Fibroblast of the conjunctiva (primary cell): ENCODE measurements around the gene AKT3.

ENCODE experiments used
- DNase-seq: peaks from one replicate; pipeline ENCODE4 v3.0.0-alpha.2; 2010; ENCODE audit warnings: low read depth

The AKT3 gene

DNA sequence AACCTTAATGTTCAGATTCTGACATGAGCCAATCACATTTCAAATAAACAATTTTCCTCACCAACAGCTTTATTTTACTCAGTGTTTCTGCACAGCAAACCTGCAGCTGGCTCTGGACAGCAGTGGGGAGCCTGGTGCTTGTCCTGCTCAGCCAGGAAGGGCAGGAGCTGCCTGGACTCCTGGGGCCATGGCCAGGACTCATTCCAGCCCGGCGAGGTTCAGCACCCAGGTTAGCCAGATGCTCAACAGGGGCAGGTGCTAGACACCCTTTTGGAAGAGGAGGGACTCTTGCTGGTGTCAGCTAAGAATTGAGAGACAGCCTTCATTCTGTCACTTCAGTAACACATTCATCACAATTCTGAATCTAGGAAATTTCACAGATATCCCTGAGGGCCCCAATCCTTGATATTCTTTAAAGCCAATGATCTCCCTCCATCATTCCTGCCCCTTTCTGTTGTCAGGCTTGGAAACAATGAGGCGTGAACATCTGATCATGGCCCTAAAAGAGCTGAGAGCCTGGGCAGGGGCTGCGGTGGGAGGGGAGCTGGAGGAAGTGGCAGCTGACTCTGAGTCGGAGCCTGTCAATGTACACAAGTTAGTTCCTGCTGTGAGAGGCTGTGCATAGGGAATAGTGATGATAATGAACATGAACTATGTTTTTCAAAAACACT is 342.9 kb downstream of the AKT3 start:
- no peak for DNase-seq

DNA sequence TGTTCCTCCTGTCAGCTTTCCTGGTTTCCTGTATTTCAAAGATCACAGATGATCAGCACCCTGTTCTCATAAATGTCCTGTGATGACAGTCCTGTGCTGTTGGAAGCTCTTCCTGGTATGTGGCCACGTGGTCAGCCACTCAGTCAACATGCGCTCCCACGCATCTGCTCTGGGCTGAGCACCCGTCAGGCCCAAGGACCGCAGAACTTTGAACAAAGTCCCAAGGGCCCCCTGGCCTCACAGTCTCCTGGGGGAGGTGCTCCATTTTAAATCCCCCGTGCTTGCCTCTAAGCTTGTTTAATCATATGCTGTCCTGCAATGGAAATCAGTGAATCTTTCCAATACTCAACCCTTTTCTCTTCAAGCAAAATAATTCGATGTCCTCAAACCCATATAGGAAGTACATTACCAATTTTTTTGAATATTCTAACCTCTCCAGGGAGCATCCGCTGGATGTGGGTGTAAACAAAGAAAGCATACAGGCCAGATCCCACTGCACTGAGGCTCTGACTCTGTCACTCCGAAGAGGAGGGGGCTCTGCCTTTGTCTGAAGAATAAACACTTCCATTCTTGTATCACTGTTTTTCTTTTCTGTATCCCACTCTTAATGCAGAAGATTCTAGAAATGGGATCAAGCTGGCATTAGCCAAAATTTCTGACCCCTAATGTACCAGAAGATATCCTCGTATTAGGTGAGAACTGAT is 343.9 kb downstream of the AKT3 start:
- DNase-seq = no peak

DNA sequence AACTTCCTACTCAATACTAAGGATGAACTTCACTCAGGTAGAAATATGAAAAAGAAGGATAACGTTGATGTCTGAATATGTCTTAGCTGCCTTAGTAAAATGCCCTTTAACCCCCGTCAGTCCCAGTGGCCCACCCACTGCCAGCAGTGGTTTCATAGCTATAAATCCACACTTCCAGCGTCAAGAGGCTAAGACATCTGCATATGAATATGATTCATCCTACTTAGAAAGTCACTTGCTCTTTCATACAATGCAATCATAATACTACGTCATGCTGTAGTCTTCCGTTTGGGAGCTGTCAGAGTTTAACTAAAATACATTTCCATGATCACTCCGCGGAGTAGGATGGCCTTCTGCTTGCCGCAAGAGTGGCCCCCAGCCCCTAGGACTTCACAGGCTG is 346.9 kb downstream of the AKT3 start:
- no peak for DNase-seq

DNA sequence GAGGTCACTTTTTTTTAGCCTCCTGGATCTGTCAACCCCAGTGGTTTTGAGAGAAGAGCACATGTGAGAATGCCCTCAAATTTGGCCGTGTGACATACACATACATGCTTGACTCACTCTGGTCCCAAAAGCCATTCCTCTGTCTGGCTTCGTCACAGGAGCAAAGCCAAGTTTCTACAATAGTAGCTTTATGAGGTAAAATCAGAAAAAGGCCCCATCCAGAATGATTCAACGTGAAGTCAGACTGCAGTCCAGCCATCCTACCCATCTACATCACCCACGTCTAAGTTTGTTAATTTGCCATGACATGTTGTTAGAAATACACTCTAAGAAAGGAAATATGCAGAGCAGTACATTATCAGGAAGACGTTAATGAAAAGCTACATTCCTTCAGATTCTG is 349.0 kb downstream of the AKT3 start:
- no peak for DNase-seq

DNA sequence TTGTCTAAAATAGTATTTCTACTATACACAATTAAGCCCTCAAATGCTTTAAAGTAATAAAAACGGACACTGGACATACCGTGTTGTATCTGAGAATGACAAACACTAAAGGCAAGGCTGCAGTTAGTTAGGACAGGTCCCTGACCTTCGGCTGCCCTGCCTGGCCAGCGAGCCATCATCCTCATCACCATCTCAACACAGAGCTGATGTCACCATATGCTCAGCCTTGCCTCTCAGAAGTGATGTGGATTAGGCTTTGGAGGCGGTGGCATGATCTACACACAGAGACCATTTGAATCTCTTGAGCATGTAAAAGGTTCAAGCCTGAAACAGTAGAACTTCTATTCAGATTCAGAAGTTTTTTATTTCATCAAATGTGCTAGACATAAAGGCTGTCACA is 349.5 kb downstream of the AKT3 start:
- DNase-seq = no peak

DNA sequence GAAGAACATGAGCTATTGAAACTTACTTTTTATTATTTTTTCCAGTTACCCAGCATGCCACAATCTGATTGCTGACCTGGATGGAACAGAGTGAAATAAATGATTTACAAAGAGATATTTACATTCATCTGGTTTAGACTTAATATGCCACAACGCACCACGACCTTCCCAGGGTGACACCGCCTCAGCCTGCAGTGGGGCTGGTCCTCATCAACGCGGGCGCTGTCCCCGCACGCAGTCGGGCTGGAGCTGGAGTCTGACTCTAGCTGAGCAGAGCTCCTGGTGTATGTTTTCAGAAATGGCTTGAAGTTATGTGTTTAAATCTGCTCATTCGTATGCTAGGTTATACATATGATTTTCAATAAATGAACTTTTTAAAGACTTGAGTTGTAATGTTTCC is 350.3 kb downstream of the AKT3 start:
- no peak for DNase-seq

DNA sequence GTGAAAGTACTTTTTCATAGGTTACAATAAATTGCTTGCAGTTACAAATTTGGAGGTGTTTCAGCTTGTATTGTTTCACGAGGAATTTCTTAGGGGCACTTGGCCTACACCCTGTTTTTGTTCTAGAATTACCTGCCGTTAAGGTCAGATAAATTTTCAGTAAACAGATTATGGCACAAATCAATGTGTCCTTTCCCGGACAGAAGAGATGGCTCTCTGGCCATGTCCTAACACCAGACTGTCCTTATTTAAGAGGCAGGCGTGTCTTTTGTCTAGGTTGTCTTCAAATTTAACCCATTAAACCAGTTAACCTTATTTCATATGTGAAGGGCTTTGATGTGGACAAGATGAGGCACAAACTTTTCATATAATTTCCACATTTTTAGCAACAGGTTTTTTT is 350.8 kb downstream of the AKT3 start:
- DNase-seq = no peak

DNA sequence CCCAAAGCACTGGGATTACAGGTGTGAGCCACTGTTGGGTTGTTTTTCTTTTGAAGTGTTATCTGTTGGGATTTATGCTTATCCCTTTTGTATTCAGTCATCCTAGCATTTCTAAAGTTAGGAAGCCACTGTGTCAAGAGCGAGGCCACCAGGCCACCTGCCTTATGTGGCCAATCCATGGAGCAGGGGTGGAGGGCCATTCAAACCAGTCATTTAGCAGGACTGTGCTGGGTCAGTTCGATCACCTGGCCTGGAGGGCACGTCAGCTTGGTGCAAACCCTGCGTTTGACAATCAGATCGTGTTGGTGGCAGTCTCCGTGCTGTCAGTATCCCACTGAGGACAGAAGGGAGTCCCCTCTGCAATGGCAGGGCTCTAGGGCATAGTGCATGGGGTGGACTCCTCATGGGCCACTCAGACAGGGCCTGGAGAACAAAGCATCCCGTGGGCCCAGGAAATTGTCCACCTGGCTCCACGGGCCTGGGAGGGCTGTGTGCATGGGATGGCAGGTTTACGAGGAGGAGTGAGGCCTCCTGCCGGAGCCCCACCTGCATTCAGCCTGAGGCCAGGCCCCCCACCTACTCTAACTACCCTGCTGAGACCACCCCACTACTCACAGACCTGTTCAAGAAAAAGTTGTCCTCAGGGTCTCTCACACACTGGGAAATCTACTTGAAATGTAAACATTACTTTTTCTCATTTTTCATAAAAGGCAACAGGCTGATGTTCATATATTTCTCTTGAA is 351.9 kb downstream of the AKT3 start:
- DNase-seq = no peak

DNA sequence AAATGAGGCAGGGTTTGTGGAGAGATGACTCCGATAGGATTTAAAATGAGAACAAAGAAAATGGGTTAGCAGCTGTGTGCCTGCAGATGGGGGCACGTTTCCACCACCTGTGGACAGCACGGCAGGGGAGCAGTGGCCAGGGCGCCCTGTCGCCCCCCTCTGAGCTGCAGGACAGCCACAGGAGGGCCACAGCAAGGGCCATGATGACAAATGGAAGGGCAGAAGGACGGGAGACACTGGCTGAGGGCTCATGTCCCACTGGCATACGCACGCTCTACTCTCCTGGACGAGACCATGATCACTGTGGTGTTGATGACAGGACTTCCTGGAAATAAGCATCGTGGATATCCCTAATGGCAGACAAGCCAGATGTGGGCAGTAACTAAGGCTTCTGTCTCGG is 353.2 kb downstream of the AKT3 start:
- no peak for DNase-seq

DNA sequence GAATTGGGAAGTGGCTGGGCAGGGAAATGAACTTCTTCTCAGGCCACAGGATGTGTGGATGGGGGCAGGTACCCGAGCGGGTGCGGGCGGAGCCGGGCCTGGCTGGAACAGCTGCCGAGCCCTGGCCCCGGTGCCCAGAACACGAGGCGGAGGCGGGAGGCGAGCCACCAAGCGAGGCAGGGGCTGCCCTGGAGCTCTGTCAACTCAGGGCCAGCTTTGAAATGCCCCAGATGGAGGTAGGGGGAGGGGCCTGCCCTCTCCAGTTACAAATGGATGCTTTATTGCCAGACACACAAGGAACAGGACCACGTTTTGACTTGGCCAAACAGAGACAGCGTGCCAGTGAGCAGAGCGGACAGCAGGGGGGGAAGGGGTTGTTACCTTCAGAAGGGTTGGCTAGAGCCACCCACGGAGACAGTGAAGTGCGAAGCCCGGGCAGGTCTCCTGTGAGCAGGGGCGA is 353.8 kb downstream of the AKT3 start:
- no peak for DNase-seq

DNA sequence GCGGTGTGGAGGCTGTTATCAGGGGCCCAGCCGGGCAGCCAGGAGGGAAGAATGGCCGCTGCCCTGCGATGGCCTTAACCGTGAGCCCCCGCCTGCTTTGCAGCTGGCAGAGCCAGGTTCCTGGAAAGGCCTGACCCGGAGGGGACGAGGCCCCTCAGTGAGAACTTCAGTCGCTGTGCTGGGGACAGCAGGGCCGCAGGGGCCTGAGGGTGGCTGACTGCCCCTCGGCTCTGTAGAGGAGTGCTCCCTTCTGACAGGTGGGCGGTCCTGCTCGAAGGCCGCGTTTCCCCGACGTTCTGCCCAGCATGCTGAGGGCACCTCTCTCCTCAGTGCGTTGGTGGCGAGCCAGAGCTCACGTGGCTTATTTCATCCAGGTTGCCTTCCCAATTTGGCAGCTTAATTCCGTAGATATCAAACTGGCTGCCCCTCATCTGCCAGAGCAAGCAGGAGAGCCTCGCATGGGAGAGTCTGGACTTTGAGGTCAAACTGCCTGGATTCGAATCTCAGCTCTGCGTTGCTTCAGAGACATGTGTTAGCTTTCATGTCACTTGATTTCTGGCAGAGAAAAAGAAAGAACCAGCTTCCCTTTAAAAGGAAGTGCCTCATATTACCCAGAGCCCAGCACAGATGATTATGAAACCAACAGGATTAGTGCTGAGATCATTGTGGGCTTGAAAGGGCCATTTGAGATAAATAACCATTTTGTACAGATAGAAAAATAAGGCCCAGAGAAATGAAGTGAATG is 354.4 kb downstream of the AKT3 start:
- DNase-seq = no peak

DNA sequence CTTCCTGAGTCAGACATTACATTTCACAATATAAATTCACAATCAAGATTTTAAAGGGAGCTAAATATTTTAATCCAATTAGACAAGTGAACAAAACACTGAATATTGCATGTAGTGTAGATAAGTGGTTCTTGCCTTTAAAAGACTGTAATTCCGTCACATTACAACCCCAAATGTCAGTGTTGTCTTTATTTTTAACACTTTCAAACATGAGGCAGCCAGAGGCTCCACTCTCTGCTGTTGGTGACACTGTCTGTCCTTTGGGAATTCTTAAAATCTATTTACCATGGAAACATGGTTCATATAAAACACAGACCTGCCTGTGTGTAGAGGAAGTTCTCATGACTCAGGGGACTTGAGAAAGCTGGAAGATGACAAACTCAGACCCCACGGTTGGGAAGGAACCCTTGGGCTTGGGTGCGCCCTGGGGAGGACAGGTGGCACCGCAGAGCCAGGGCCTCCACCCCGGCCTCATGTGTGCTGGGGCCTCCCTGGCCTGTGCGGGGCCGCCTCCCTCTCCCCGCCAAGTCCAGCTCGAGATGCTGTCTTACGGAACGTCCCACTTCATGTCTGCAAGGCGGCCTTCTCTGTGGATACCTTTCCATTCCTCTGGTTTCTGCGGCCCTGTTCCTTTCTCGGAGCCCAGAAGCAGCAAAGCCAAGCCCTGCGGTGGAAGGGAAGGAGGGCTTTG is 355.2 kb downstream of the AKT3 start:
- no peak for DNase-seq

DNA sequence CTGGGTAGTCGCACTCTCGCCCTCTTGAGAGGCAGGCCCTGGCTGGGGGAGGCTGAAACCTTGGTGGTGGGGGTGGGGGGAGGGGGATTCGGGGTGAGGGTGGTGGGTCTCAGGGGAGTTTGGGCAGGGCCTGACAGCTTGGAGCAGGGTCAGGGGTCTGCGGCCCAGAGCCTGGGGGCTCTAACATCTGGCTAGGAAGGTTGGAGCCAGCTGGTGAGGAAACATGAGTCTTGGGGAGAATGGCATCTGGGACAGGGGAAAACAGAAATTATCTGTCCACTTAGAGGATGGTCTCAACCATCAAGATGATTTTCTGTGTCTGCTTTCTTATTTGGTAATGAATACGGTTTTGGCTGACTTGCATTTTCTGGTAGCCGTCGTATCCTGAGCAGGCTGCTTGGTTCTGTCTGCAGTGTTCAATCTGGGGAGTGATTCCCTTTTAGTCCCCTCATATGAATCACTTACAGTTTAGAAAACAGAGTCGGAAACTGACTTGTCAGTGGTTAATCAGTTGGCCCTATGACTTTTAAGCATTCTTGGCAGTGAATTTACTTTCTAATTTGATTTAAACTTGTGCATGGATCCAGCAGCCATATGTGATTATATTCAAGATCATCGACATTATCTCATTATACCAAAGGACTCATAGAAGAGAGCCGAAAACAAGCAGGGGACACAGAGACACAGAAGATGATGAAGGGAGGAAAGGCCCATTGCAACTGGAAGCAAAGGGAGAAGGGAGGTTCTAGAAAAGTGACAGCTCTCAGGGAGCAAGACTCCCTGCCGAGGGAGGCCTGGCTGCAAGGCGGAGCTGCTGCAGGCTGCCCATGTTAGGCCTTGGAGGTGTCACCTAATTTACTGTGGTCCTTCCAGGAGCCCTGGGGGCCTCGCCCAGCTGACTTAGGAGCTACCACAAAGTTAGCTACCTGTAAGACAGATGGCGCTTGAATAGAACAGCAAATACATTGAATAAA is 356.6 kb downstream of the AKT3 start:
- DNase-seq = no peak

DNA sequence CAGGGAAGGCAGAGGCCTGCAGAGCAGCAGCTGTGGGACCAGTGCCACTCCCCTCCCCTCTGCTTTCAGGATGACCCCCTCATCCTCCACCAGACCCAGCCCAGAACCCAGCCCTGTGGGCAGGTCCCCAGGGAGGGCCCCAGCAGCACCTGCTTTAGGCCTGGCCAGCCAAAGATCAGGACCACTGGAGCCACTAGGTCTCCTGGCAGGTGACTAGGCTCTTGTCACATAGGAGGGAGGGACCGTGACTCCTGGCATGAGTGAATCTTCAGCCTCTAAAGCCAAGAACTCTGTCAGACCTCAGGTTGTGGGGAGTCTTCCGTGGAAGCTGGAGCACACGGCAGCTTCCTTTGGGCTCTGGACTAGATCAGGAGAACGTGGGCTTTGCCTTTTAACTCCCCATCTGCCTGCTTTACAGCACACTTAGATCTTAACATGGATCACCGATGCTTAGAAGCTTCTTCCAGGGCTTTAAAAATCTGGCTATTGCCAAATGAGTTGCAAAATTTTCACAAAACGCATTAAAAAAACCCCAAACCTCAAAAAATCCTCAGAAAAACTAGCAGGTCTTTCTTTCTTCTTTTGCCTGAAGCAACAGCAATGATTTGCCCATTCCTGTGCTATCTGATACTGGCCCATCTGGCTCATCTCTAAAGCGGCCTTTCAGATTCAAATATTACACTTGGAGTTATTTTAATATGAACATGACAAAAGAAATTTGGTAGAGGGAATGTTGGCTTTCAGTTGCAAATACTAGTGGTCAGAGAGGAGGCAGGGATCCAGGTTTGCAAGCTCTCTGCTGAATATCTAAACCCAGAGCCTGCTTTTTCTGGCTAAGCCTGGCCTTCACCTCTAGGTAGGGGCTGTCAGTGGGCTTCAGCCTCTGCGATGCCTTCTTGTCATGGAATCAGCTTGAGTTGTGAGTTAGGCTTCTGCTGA is 359.0 kb downstream of the AKT3 start:
- DNase-seq = no peak

DNA sequence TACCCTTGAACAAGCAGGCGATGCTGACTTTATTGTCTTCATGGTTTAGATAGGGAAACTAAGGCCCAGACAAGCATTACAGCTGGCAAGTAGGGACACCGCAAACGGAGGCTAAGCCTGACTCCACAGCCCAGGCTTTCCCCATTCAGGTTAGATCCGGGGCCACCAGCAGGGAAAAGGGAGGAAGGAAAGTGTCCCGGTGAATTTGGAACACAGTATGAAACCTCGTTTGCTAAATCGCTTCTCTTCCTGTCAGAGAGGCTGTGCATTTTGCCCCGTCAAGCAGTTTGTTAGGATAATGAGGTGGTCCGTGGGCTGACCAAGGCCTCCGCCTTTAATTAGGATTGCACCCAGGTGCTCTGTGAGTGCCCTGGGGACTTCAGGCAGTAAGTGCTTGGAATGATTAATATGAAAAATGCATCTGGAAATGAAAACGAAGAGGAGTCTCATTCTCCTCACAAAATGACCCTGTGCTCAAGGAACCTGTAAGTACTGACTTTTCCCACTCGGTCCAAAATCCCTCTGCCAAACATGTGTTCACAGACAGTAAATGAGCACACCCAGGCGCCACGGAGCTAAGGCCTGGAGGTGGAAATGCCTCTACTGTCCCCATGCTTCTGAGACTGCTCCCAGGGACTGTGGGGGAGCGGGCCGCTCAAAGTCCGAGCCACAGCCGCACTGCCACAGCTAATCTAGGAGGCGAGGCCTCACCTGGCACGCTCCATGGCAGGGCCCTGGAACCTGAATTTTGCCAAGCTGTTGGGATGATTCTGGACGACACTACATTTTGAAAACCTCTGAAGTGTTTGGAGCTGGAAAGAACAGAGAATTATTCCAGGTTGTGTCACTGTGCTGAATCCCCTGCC is 360.1 kb downstream of the AKT3 start:
- DNase-seq = no peak

DNA sequence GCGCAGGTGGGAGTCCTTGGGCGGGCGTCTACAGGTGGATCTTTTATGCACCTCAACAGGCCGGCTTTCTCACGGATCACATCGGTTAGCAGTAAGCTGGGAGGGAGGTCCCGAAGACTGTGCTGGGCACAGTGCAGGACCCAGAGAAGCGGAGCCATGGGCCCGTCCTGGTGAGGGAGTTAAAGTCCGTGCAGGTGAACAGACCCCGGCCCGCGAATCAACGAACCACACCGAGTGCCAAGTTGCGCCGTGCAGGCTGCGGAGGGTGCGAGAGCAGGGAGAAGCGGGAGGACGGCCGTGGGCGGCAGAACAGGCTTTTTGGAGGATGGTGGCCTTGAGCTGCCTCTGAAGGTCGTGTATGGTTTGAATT is 360.9 kb downstream of the AKT3 start:
- DNase-seq = no peak

DNA sequence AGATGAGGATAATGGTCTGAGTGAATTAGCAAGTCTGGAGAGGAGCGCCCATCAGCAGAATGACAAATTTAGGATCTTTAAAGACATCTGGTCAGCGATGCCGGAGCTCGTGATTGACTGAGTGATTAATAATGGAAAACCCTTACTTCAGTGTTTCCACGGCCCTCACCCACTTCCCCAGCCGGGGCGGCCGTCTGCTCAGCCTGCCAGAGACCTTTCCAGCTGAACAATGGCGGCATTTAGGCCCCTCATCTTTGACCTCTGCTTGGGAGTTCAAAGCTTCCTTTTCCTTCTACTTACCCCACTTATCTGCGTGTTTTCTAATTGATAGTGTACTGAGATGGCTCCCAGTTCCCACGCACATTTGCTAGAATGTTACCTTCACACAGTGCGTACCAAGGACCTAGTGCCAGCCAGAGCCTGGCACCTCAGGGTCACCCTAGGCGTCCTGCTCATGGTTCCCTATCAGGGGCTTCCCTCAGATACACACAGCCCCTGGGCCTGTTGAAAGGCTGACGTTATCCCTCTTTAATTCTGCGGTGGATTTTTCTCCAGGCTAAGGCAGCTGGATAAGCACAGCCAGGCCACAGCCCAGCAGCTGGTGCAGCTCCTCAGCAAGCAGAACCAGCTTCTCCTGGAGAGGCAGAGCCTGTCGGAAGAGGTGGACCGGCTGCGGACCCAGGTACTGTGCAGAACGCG is 361.4 kb downstream of the AKT3 start:
- no peak for DNase-seq

DNA sequence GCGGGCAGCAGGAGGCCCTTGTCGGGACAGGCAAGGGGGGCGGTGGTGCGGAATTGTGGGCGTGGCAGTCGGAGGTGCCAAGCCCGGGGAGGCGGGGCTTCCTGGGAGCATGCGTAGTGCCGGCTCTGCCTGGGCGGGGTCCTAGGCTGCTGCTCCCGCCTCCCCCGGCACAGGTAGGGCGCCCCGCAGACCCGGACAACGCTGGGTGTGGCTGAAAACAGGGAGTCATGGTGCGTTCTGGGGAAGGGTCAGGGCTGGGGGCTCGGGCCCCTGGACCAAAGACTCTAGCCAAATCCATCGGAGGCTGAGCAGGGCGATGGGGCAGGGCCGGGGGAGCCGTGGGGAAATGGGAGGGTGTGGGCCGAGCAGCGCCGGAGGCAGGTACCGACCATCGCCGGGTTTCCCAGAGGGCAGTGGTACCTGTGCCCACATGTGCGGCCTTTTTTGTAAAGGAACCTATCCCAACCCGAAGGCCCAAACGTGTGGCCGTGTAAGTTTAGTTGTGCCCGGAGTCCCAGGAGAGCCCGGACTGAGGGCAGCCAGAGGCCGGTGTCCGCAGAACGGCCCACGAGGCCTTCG is 362.3 kb downstream of the AKT3 start:
- DNase-seq = no peak
